Calu3 (cell line): ENCODE results near the gene CMIP. TPM values are rescaled to one million over a fixed set of nuclear protein-coding genes. Genes with fewer than 3 reads are reported as not detected.

Experiments
- BruUV-seq: library from RNA; stranded (reverse); fragments of 400-500 nt; replicated peaks from 2 replicates; lab custom pipeline; 2021; lab: Mats Ljungman, UMichigan
- CTCF ChIA-PET: fragments of 300-600 bp; sonication (Branson Sonifier 250); formaldehyde crosslinking; loops from one replicate; lab custom pipeline; 2022; ENCODE audit warnings: antibody characterized with exemption; lab: Charles Lee
- DNase-seq: peaks from one replicate; pipeline ENCODE4 v3.0.0; 2022
- H3K27ac Mint-ChIP-seq: one replicate; pipeline ENCODE4 v1.8.0; 2022; ENCODE audit warnings: mixed read lengths; ENCODE audit not compliant: unreplicated experiment
- H3K27me3 Mint-ChIP-seq: one replicate; pipeline ENCODE4 v1.8.0; 2022; ENCODE audit warnings: mixed read lengths; ENCODE audit not compliant: unreplicated experiment
- H3K36me3 Mint-ChIP-seq: one replicate; pipeline ENCODE4 v1.8.0; 2022; ENCODE audit warnings: mild to moderate bottlenecking, moderate library complexity, mixed read lengths; ENCODE audit not compliant: insufficient read depth, unreplicated experiment
- H3K4me1 Mint-ChIP-seq: one replicate; pipeline ENCODE4 v1.8.0; 2022; ENCODE audit warnings: mild to moderate bottlenecking, low read depth, mixed read lengths; ENCODE audit not compliant: unreplicated experiment
- H3K4me3 Mint-ChIP-seq: one replicate; pipeline ENCODE4 v1.8.0; 2022; ENCODE audit warnings: mild to moderate bottlenecking, low read depth, moderate library complexity, mixed read lengths; ENCODE audit not compliant: unreplicated experiment
- H3K9me3 Mint-ChIP-seq: one replicate; pipeline ENCODE4 v1.8.0; 2022; ENCODE audit warnings: low read depth, mixed read lengths; ENCODE audit not compliant: unreplicated experiment
- intact Hi-C: fragments of 100-400 bp; cut with micrococcal nuclease; formaldehyde crosslinking; loops from one replicate; pipeline ENCODE4 v1.10.0; 2022; ENCODE audit not compliant: unreplicated experiment
- total RNA-seq: library from RNA; stranded (reverse); gene quantifications from 2 replicates; pipeline ENCODE4 v1.2.3, GENCODE V29; 2022
- TF ChIP-seq, protein P1 (sequence below): fragments of 200-600 bp; IDR thresholded peaks from one replicate; pipeline ENCODE4 v1.8.0; 2022; ENCODE audit warnings: antibody characterized with exemption; ENCODE audit not compliant: unreplicated experiment

Gene CMIP
- total RNA-seq, 1 experiment from 2014 or later = 82.7 TPM

DNA sequence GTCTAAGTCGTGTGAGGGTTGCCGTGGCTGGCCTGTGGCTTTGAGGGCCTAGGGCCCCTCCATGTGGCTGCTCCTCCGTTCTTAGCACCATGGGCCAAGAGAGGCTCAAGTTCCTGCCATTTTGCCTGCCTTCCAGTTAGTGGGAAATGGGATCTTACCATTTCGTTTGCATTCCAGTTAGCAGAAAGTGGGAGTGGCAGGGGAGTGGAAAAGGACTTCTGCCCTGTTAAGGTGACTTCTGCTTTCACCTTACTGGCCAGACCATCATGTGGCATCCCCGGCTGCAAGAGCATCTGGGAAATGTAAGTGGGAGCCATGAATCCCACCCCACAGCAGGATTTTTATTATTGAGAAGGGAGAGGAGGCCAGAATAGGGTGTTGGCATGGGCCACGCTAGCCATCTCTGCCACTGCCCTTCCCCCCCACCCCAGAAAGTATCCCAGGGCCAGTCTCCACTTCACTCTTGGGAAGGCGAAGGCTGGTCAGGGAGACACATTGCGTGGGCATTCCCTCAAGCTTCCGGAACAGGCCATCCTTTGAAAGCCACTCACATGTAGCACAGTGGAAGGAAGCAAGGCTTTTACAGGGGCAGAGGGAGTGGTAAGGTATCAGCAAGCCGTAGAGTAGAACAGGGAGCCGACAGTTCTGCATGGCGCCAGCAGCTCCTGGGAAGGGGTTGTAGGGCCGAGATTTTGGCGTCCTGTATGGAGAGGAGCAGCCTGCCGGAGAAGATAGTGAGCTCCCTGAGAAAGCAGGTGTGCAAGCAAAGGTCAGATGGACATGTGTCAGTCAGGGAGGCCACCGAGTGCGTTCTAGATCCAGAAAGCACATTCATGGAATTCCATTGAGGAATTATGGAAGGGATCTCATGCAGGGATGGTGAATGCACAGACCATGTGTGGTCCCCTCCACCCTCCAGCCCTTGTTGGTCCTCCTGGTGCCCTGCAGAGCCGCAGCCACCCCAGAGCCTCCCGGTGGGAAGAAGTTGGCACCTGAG, 33.4 kb downstream of the CMIP start:
- Mint-ChIP-seq H3K36me3 (peaks cover 16% of the 10 kb centered on the region), H3K9me3 (peaks cover 3% of the 10 kb centered on the region), H3K27ac (no peak overlapping the region), H3K4me1 (peaks cover 35% of the 10 kb centered on the region), H3K4me3 (no peak overlapping the region), H3K27me3 (no peaks in the 10 kb centered on the region)
- CTCF ChIA-PET = no interaction called here
- intact Hi-C loops = no loop called here
- TF ChIP-seq, protein P1, sequence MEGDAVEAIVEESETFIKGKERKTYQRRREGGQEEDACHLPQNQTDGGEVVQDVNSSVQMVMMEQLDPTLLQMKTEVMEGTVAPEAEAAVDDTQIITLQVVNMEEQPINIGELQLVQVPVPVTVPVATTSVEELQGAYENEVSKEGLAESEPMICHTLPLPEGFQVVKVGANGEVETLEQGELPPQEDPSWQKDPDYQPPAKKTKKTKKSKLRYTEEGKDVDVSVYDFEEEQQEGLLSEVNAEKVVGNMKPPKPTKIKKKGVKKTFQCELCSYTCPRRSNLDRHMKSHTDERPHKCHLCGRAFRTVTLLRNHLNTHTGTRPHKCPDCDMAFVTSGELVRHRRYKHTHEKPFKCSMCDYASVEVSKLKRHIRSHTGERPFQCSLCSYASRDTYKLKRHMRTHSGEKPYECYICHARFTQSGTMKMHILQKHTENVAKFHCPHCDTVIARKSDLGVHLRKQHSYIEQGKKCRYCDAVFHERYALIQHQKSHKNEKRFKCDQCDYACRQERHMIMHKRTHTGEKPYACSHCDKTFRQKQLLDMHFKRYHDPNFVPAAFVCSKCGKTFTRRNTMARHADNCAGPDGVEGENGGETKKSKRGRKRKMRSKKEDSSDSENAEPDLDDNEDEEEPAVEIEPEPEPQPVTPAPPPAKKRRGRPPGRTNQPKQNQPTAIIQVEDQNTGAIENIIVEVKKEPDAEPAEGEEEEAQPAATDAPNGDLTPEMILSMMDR = no peak
- BruUV-seq = no TSS peak
- no peak for DNase-seq

DNA sequence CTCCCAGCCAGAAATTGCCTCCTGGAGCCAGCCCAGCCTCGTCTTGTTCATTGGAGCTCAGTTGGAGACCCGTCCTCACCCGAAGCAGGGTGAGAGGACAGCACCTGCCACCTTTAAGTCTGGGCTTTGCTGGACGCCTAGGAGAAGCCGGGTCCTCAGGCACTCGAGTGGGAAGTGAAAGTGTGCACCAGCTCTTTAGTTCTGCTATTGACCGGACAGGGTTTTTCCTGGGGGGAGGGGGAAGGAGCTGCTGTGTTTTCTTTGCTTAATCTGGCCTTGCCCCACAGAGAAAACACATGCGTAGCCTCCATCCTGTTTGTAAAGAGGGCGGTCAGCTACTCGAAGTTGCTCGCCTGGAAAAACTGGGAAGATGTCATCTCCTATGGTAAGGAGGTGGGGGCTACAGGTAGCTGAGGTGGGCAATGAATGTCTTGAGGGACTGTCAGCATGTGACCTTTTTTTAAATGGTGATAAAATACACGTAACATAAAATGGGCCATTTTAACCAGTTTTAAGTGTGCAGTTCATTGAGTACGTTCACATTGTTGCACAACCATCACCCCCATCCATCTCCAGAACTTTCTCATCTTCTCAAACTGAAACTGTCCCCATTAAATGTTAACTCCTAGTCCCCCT, 34.4 kb downstream of the CMIP start:
- H3K4me1 Mint-ChIP-seq = peaks cover 36% of the 10 kb centered on the region
- H3K9me3 Mint-ChIP-seq = peaks cover 3% of the 10 kb centered on the region
- intact Hi-C loops = no loop called here
- no peaks in the 10 kb centered on the region for H3K27me3 Mint-ChIP-seq
- H3K36me3 Mint-ChIP-seq = peaks cover 16% of the 10 kb centered on the region
- BruUV-seq = no TSS peak
- no peak overlapping the region for H3K4me3 Mint-ChIP-seq
- TF ChIP-seq, protein P1 = no peak
- no peak overlapping the region for H3K27ac Mint-ChIP-seq
- CTCF ChIA-PET = no interaction called here
- no peak for DNase-seq

DNA sequence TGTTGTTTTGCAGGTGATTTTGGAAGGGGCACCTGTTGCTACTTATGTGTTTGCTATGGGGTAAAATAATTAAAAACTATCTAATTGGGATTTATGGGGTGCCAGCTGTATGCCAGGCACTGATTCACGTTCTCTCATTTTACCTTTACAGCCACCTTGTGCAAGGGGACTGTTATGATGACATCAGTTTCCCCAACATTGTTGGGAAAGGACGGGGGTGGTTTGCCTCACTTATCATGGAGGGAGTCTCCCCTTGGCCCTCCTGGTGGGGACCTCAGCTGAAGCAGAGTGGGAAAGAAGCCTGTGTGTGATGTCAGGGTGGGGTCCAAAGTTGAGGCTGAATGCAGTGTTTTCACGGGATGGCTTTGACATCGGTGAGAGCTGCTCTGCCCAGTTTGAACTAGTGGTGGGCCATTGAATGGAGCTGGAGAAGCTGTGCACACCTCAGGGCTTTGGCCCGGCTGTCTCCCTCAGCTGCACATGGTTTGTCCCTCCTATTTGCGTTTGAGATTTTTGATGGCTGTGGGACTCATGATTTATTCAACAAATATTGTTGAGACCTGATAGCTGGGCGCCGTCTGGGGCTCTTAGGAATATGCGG, 36.1 kb downstream of the CMIP start:
- intact Hi-C loops = no loop called here
- H3K4me3 Mint-ChIP-seq = no peak overlapping the region
- peaks cover 38% of the 10 kb centered on the region for H3K4me1 Mint-ChIP-seq
- TF ChIP-seq, protein P1 = no peak
- no peak for DNase-seq
- CTCF ChIA-PET = no interaction called here
- peaks cover 15% of the 10 kb centered on the region for H3K36me3 Mint-ChIP-seq
- no peaks in the 10 kb centered on the region for H3K27me3 Mint-ChIP-seq
- no TSS peak for BruUV-seq
- H3K27ac Mint-ChIP-seq = peak overlapping the region; percentile 21
- H3K9me3 Mint-ChIP-seq = peaks cover 3% of the 10 kb centered on the region

DNA sequence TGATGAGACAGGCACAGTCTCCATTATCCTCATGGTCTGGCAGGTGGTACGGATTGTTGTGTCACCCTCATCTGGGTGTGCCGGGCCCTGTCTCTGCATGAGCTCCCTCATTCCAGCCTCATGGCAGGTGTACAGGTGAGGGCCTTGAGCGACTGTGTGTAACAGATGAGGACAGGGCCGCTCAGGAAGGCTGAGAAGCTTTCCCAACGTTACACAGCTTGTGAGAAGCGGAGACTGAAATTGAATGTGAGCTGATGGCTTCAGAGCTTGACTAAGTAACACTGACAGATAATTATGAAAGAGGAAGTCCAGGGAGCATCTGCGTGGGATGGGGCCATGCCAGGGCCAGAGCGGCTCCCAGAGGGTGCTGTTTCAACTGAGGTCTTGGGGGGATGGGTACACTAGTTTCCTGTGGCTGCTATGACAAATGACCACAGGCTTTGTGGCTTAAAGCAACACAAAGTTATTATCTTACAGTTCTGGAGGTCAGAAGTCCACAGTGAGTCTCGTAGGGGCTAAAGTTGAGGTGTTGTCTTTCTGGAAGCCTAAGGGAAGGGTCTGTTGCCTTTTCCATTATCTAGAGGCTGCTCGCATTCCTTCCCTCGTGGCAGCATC, 36.7 kb downstream of the CMIP start:
- Mint-ChIP-seq H3K36me3 (peaks cover 9% of the 10 kb centered on the region), H3K4me3 (no peak overlapping the region), H3K4me1 (peaks cover 41% of the 10 kb centered on the region), H3K27ac (peak overlapping the region; percentile 21), H3K27me3 (no peaks in the 10 kb centered on the region), H3K9me3 (peaks cover 3% of the 10 kb centered on the region)
- no peak for DNase-seq
- BruUV-seq = no TSS peak
- TF ChIP-seq, protein P1 = no peak
- CTCF ChIA-PET = no interaction called here
- intact Hi-C loops = no loop called here
